ENCODE measurements around the gene TNNT2.
A peak's percentile ranks its signal among the peaks of the same experiment; 100 is the strongest.

Gene TNNT2

DNA sequence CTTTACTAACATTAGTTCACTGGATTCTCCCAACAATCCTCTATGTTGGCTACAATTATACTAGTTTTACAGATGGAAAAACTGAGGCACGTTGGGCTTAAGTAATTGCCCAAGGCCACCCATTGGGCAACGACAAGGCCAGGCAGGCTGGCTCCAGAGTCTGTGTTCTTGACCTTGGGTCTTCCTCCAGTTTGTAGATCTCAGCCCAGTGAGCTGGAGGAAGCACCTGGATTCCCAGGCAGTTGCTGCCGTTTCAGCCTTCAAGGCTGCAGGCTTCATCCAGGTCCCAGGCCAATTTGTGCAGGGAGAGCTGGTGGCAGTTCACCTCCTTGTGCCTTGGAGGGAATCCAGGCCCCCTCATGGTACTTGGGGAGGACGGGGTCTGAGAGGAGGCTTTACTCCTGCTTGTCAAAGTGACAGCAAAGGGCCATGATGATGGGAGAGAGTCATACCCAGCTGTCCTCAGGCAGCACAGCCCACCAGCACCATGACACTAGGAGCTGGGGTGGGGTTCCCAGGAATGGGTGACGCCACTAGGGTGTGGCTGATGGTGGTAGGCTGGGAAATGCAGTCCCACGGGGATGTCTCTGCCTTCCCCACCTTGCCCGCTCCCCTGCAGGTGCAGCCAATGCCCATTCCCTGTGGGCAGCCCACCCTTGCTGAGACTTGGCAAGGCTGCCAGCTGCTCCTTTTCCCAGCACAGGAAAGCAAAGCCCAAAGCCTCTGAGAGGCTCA is 67.1 kb downstream of the TNNT2 start:
- DNase-seq: no peak

DNA sequence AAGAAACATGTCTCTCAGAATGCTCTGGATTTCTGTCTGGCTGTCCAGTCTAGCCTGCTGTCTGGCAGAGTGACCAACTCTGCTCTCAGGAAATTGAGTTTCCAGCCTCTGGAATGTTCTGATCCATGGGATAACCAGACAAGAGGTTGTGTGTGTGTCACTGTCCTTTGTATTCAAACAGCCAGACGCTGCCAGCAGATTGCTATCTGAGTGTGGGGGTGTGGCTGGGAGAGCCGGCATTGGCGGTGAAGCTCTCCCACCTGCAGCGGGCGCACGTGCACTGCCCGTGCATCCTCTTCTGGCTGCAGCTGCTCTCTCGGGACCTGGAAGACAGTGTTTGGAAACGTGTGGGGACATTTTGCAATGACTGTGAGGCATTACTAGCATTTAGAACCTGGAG is 68.1 kb downstream of the TNNT2 start:
- peak; percentile 90 for DNase-seq
